Coronary artery (tissue), 2 donors: ENCODE results near the gene C3orf80.
A peak's percentile ranks its signal among the peaks of the same experiment; 100 is the strongest.
"Not testable (repeated sequence)": the region's sequence is repeated elsewhere in the genome, so short reads cannot be mapped to it uniquely, and the experiment has no call there.

Source experiments
- DNase-seq: peaks from one replicate; pipeline ENCODE4 v3.0.0-alpha.2; 2017; ENCODE audit warnings: low spot score
- H3K27ac ChIP-seq, 2 donors: fragments of 200-600 bp; sonication (generic); one replicate each; pipeline ENCODE4 v1.5.1; 2016 to 2019
- H3K4me3 ChIP-seq: fragments of 200-600 bp; sonication (generic); 2 replicates; pipeline ENCODE4 v1.5.1; 2016; ENCODE audit warnings: mild to moderate bottlenecking, moderate library complexity
- TF ChIP-seq, protein P1 (sequence below): fragments of 200-600 bp; sonication (generic); IDR thresholded peaks from one replicate; pipeline ENCODE4 v1.5.1; 2019; ENCODE audit warnings: antibody characterized with exemption

C3orf80 gene

DNA sequence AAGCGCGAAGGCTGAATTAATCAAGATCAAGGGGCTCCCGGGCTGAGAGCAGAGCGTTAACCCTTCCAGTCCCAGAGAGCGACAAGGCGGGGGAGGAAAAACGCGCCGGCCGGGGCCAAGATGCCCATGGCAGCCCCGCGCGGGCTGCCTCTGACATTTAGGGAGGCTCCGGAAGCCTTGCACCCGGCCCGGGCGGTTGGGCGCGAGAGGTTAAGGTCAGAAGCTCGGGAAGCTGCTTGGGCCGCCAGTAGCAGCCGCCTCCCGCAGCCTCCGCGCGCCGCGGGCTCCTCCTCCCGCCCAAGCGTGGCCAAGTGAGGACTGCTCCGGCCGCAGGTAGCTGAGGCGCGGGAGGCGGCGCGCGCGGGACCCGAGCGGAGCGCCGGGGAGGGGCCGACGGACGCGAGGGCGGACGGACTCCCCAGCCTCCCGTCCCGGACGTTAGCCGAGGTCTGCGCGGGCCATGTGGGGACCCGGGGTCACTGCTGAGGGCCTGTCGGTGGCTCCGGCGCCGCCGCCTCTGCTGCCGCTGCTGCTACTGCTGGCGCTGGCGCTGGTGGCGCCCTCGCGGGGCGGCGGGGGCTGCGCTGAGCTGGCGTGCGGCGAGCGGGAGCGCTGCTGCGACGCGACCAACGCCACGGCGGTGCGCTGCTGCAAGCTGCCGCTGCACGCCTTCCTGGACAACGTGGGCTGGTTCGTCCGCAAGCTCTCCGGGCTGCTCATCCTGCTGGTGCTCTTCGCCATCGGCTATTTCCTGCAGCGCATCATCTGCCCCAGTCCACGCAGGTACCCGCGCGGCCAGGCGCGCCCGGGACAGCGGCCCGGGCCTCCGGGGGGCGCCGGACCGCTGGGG is at the start of gene C3orf80:
C3orf80 (plus strand) TSS at position 247 of the 850 bp plus-strand sequence; CDS start at position 461, 214 bp downstream.
- Histone ChIP-seq H3K4me3 (peak within 1 kb of the TSS; percentile 86), H3K27ac (peak within 1 kb of the TSS in 1 of 2 donors; percentile 40)
- TF ChIP-seq, protein P1, sequence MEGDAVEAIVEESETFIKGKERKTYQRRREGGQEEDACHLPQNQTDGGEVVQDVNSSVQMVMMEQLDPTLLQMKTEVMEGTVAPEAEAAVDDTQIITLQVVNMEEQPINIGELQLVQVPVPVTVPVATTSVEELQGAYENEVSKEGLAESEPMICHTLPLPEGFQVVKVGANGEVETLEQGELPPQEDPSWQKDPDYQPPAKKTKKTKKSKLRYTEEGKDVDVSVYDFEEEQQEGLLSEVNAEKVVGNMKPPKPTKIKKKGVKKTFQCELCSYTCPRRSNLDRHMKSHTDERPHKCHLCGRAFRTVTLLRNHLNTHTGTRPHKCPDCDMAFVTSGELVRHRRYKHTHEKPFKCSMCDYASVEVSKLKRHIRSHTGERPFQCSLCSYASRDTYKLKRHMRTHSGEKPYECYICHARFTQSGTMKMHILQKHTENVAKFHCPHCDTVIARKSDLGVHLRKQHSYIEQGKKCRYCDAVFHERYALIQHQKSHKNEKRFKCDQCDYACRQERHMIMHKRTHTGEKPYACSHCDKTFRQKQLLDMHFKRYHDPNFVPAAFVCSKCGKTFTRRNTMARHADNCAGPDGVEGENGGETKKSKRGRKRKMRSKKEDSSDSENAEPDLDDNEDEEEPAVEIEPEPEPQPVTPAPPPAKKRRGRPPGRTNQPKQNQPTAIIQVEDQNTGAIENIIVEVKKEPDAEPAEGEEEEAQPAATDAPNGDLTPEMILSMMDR: no peak
- DNase-seq: no peak

DNA sequence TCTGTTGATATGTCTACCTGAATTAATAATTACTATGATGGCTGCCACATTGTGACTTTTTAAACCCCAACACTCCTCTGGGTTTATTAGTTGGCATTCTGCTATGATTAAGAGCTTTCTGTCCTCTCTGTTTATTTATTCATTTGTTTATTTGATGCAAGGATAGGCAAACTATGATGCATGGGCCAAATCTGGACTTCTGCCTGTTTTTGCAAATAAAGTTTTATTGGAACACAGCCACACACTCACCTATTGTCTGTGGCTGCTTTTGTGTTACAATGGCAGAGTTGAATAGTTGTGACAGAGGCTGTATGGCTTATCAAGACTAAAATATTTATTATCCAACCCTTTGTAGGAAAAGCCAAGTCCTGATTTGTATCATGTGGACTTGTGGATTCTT is 48.3 kb upstream of the C3orf80 start:
- Histone ChIP-seq H3K4me3 (no peak overlapping the region), H3K27ac (no peak overlapping the region)
- TF ChIP-seq, protein P1: no peak
- DNase-seq: no peak

DNA sequence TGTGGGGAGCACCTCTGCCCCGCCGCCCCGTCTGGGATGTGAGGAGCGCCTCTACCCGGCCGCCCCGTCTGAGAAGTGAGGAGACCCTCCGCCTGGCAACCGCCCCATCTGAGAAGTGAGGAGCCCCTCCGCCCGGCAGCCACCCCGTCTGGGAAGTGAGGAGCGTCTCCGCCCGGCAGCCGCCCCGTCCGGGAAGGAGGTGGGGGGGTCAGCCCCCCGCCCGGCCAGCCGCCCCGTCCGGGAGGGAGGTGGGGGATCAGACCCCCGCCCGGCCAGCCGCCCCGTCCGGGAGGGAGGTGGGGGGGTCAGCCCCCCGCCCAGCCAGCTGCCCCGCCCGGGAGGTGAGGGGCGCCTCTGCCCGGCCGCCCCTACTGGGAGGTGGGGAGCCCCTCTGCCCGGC is 46.6 kb upstream of the C3orf80 start:
- not testable (repeated sequence) for DNase-seq, H3K27ac ChIP-seq, H3K4me3 ChIP-seq

DNA sequence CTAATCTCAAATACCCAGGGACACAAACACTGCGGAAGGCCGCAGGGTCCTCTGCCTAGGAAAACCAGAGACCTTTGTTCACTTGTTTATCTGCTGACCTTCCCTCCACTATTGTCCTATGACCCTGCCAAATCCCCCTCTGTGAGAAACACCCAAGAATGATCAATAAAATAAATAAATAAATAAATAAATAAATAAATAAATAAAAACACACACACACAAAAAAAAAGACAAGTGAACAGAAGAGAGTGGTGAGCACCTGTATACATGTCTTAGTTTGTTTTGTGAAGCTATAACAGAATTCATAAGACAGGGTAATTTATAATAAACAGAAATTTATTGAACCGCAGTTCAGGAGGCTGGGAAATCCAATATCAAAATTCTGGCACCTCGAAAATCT is 45.8 kb upstream of the C3orf80 start:
- H3K4me3 ChIP-seq, DNase-seq, H3K27ac ChIP-seq: not testable (repeated sequence)

DNA sequence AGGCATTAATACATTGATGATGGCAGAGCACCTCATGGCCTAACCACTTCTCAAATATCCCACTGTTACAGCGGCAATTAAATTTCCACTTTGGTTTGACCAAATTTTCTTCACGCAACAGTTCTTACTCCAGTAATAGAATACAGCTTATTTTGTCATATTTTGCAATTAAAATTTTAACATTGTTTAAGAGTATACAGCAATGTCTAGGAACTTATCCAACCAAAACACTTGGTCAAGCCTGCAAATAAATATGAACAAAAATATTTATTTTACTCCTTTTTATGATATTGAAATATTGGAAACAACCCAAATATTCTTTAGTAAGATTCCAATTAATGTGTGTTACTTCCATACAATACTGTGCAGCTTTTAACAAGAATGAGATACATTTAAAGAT is 45.3 kb upstream of the C3orf80 start:
- Histone ChIP-seq H3K27ac (no peak overlapping the region), H3K4me3 (no peak overlapping the region)
- no peak for DNase-seq
- TF ChIP-seq, protein P1: no peak

DNA sequence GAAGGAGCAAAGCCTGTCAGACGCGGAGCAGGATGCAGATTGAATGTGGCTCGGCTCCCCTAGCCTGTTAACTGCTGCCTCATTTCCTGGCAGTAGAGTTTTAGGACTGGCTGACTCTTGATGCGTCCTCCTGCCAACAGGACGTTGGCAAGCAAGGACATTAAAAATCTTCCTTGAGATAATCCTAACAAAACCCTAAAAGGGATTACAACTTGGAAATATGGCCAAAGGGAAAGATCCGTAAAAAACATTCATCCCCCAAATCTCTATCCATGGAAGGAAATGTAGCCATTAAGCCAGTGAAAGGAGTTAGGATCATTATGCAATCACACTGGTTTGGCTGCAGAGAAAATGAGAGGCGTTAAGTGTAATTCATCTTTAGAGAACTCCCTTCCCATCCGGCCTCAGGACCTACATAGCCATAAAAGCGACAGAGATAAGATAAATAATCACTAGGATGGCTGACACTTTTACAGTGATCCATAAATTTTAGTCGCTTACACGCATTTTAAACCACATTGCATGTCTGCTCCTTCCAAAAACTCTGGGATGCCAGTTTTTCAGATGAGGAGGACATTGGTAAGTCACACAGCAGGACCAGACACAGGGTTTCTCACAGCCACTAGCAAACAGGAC is 44.5 kb upstream of the C3orf80 start:
- TF ChIP-seq, protein P1: no peak
- DNase-seq: no peak

DNA sequence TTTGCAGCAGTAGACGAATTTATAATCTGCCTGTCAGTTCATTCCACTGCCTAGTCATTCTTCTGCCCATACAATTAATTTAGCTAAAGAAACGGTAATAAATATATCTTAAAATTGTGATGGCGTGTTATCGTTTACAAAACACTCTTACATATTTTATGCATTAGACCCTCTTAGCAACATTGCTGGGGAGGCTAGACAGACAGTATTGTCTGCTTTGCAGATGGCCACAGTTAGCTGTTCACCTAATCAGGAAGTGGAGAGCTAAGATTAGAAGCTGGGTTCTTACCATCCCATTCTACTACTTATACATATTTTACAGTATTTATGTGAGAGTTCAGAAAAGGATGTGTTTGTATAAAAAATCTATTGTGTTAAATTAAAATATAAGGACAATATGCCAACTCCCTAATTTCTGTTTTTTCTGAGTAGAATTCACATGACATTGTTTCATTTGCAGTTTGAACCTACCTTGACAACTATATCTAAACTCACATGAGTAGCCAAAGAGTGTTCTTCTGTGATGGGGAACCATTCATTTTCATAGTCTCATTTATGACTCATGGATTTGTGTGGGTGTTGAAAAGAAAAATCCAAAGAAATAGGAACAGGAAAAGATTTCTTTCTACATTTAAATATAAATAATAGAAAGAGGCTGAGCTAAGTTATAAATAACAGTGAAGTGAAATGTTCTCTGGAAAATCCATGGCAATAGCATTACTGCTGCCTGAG is 41.7 kb upstream of the C3orf80 start:
- DNase-seq: no peak
- Histone ChIP-seq H3K27ac (no peak overlapping the region), H3K4me3 (no peak overlapping the region)
- TF ChIP-seq, protein P1: no peak

More for the DNA sequence above, 44.5 kb upstream of the C3orf80 start:
- H3K27ac ChIP-seq: peak overlapping the region in 1 of 2 donors; percentile 55
- H3K4me3 ChIP-seq: peak overlapping the region; percentile 56
